ENCODE results near the gene DPM2.

Gene DPM2

DNA sequence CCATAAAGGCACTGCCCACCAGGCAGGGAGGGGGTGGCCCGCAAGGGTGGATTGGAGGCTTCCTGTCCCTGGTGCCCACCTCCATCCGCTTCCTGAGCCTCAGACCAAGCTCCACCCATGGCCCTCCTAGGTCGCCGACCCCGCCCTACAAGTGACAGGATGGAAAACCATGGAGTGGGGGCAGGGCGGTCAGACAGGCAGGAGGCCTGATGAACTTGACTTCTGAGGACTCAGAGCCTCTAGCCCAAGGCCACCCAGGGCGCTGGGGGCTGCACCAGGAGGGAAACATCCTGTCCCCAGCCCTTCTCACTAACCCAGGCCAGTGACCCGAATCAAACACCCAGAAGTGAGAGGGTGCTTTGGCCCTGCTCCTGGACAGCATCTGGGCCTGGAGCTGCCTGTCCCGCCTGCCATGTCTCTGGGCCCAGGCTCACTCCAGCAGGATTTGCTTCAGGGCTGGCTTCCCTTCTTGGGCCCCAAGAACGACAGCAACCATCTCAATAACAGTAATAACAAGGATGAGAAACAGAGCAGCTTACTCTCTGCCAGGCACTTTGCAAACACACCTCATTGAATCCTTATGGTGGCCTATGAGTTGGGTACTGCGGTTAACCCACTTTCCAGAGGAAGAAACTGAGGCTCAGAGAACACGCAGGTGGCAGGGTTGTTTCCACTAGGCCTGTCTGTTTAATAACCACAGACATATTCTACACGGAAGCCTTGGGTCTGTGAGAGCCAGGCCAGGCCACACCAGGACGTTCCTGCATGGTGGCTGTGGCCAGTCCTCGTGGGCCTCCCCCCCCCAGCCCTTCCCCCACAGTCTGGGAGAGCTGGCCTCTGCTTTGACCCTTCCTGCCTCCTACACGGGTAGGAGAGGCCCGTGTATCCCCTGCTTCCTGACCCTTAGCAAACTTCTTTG, 33.8 kb downstream of the DPM2 start:
- TF ChIP-seq, protein P1, sequence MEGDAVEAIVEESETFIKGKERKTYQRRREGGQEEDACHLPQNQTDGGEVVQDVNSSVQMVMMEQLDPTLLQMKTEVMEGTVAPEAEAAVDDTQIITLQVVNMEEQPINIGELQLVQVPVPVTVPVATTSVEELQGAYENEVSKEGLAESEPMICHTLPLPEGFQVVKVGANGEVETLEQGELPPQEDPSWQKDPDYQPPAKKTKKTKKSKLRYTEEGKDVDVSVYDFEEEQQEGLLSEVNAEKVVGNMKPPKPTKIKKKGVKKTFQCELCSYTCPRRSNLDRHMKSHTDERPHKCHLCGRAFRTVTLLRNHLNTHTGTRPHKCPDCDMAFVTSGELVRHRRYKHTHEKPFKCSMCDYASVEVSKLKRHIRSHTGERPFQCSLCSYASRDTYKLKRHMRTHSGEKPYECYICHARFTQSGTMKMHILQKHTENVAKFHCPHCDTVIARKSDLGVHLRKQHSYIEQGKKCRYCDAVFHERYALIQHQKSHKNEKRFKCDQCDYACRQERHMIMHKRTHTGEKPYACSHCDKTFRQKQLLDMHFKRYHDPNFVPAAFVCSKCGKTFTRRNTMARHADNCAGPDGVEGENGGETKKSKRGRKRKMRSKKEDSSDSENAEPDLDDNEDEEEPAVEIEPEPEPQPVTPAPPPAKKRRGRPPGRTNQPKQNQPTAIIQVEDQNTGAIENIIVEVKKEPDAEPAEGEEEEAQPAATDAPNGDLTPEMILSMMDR (IDR thresholded peaks at IDR 0.05; ENCODE audit: low read depth, low read length, missing control alignments) = no peak
- DNase-seq (ENCODE audit: extremely low read depth, low read depth) = no peak
- no peak overlapping the region for H3K4me3 ChIP-seq (replicated peaks; ENCODE audit: low read depth, low read length)

DNA sequence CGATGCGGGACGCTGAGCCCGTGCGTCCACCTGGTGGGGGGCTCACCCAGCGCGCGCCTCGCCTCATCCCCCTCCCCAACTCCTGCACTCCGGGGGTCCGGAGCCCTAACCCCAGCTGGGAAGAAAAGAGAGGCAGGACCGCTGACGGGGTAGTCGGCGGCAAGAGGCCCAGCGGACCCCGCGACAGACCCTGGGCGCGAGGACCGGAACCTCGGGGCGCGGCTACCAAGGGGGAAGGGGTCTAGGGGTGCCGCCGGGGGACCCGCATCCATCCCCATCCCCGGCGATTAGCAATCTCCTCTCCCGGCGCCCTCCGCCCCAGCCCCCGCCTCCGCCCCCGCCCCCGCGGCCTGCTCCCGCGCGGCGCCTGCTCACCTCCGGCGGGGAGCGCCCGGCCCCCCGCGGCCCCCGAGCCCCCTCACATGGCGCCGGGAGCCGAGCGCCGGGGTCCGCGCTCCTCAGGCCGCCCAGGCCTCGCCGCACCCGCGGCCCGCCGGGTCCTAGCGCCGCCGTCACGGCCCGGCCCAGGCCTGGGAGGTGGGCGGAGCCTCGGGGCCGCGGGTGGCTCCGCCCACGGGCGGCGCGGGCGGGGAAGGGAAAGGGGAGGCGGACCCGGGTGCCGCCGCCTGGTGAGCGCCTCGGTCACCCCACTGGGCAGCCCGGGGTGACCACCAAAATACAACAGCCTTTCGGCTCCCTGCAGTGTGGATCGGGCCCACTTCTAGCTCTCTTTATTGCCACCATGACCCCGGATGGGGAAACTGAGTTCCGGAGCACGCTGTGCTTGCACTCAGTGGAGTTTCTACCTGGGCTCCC, 38.3 kb downstream of the DPM2 start, which contains the start of gene ST6GALNAC6:
Gene ST6GALNAC6 (minus strand): TSS at position 476 of the 816 bp plus-strand sequence. CDS start 1,622 bp downstream, outside the sequence.
- DNase-seq (ENCODE audit: extremely low read depth, low read depth) = no peak
- peak within 1 kb of the TSS; percentile 93 for H3K4me3 ChIP-seq (replicated peaks; ENCODE audit: low read depth, low read length)
- TF ChIP-seq, protein P1 (IDR thresholded peaks at IDR 0.05; ENCODE audit: low read depth, low read length, missing control alignments) = no peak

DNA sequence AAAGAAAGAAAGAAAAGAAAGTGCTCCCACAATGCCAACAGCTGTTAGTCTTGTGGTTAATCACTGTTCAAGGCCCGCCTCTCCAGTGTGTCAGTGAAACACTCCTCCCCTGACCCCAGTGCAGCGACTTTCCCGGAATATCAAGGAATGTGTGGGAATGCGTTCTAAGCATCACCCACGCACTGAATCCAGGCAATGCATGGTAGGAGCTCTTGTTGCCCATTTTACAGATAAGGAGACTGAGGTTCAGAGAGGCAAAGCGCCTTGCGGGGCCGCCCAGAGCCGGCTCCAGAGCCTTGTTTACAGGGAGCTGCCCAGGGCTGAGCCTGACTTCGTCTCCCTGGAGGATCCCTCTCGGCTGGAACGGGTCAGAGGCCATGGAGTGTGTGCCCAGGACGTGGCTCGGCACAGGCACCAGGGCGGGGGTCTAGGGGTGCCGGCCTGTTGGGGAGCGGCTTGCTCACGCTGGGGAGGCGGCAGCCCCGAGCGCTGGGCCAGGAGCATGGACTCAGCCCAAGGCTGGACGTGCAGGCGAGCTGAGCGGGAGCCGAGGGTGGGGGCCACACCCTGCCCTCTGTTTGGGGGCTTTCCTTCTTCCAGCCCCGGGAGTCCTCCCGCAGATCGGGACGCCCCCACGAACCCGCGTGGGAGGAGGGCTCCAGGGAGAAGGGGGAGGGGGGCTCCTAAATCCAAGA, 39.1 kb downstream of the DPM2 start:
- no peak for DNase-seq (ENCODE audit: extremely low read depth, low read depth)
- TF ChIP-seq, protein P1 (IDR thresholded peaks at IDR 0.05; ENCODE audit: low read depth, low read length, missing control alignments) = no peak
- peak overlapping the region; percentile 93 for H3K4me3 ChIP-seq (replicated peaks; ENCODE audit: low read depth, low read length)

DNA sequence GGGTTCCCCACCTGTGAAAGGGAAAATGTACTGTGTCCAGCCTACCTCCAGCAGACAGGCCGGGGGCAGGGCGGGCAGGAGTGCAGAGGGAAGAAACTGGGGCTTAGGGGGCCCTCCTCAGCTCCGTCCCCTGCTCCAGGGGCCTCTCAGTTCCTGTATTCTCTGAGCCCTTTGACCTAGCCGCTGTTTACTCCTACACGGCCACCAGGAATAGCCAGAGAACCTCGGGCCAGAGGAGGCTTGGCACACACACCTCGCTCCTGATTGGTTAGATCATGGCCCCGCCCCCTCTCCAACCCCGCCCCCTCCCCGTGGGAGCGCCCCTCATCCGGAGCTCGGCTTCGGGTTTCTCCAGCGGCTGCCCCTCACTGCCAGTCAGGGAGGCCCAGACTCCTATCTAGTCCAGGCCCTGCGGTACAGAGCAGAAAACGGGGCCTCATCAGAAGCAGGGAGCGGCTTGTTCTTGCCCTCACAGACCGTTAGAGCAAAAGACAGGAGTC, 40.4 kb downstream of the DPM2 start:
- DNase-seq (ENCODE audit: extremely low read depth, low read depth) = no peak
- peak overlapping the region; percentile 93 for H3K4me3 ChIP-seq (replicated peaks; ENCODE audit: low read depth, low read length)

DNA sequence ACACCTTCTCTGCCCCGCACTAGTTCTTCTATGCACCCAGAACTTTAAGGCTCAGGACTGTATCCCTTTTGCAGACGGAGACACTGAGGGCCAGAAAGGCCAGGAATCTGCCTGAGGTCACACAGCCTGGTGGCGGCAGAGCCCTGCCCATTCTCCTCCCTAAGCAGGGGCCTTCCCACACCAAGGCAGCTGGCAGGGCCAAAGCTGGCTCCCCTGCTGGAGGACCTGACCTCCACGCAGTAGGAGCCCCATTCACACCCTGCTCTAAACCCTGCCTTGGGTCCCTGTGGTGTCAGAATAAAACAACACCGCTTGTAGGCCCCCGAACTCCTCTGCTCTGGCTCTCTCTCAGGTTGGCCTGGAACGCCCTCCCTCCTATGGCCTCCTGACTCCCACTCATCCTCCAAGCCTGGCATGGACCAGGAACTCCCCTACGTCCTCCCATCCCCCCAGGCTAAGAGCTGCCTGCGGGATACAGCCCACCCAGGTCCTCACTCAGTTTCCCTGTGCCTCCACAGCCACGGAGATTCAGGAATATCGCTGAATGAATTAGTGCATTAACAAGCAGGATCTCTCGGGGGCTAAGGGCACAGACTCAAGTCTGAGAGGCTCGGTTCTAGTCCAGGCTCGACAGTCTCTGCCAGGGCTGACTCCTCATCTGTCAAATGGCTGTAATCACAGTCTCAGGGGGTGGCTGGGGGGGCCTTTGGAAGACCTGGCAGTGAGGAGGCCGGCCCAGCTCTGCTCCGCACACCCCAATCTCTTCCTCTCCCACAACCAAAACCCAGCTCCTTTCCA, 41.1 kb downstream of the DPM2 start:
- H3K4me3 ChIP-seq (replicated peaks; ENCODE audit: low read depth, low read length) = peak overlapping the region; percentile 93; the same call in 1 of the 2 replicates
- TF ChIP-seq, protein P1 (IDR thresholded peaks at IDR 0.05; ENCODE audit: low read depth, low read length, missing control alignments) = no peak

More for the DNA sequence above, 40.4 kb downstream of the DPM2 start:
- TF ChIP-seq, protein P1 (IDR thresholded peaks at IDR 0.05; ENCODE audit: low read depth, low read length, missing control alignments) = no peak

More for the DNA sequence above, 41.1 kb downstream of the DPM2 start:
- no peak for DNase-seq (ENCODE audit: extremely low read depth, low read depth)

Data from HFF-Myc (cell line).